Fibroblast of lung (primary cell): ENCODE results near the gene GBP4.

Experiments used
- EZH2 ChIP-seq: IDR thresholded peaks from 2 replicates; pipeline ENCODE4 v1.5.1; 2012; ENCODE audit warnings: low read length, control low read depth, mild to moderate bottlenecking; ENCODE audit errors: missing control alignments
- TF ChIP-seq, protein P1 (sequence below), 2 donors: IDR thresholded peaks in 1 of 2; conservative IDR thresholded peaks in 1 of 2; 1 replicate in 1 of 2; 2 replicates in 1 of 2; pipeline ENCODE4 v1.5.1; 2011 to 2012; ENCODE audit warnings: low read length in 2 of 2, control low read depth in 1 of 2, inconsistent platforms in 1 of 2, low read depth in 1 of 2, mild to moderate bottlenecking in 1 of 2

DNA sequence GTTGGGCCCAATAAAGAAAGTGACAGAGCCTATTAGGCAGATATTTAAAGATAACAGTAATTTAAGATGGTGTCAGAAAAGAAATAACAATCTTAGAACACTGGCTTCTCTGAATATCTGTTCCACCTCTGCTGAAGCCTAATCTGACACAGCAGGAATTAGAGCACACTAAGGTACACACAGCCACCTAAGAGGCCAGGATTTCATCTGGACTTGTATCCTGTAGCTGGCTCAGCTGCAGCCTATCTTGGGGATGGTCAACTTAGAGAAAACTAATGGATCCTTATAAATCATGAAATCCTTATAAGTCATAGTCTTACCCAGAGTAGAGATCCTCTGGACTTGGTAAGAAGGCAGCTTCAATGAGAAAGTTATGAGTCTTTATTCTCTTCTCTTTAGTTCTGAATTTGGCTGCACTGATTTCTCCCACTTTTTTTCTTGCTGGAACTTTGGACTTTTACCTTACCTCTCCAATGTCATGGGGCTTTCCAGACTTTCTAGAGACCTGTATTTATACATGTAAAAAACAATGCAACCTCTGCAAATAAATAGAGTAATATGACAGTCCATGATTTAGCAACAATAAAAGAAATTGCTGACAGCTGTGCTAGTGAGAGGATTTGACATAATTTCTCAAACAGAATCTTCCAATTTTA, 23.0 kb downstream of the GBP4 start, which contains the start of gene GBP7:
- TF ChIP-seq, protein P1, sequence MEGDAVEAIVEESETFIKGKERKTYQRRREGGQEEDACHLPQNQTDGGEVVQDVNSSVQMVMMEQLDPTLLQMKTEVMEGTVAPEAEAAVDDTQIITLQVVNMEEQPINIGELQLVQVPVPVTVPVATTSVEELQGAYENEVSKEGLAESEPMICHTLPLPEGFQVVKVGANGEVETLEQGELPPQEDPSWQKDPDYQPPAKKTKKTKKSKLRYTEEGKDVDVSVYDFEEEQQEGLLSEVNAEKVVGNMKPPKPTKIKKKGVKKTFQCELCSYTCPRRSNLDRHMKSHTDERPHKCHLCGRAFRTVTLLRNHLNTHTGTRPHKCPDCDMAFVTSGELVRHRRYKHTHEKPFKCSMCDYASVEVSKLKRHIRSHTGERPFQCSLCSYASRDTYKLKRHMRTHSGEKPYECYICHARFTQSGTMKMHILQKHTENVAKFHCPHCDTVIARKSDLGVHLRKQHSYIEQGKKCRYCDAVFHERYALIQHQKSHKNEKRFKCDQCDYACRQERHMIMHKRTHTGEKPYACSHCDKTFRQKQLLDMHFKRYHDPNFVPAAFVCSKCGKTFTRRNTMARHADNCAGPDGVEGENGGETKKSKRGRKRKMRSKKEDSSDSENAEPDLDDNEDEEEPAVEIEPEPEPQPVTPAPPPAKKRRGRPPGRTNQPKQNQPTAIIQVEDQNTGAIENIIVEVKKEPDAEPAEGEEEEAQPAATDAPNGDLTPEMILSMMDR (conservative IDR thresholded peaks at IDR 0.05 in 1 of 2, IDR thresholded peaks at IDR 0.05 in 1 of 2; ENCODE audit: low read depth in 1 of 2, low read length in 2 of 2), result no peak
- no peak for TF ChIP-seq EZH2
